T-helper 2 cell treated with Interferon-gamma antibody and Interleukin-4, amounts not matched to agents 5 μg/mL and 100 μg/mL, for 36 hours (primary cell): Measurements from ENCODE around the gene IDS.
"Not testable (repeated sequence)": the region's sequence is repeated elsewhere in the genome, so short reads cannot be mapped to it uniquely, and the experiment has no call there.

Experiments
- DNase-seq: peaks from one replicate; pipeline ENCODE4 v3.0.0; 2021; ENCODE audit warnings: low spot score
- H3K27ac Mint-ChIP-seq: one replicate; pipeline ENCODE4 v1.8.0; 2021; ENCODE audit warnings: mild to moderate bottlenecking, mixed read lengths
- H3K27me3 Mint-ChIP-seq: one replicate; pipeline ENCODE4 v1.8.0; 2021; ENCODE audit warnings: low read depth, mixed read lengths
- H3K36me3 Mint-ChIP-seq: one replicate; pipeline ENCODE4 v1.8.0; 2021; ENCODE audit warnings: low read depth, mixed read lengths
- H3K4me1 Mint-ChIP-seq: one replicate; pipeline ENCODE4 v1.8.0; 2021; ENCODE audit warnings: low read depth, mixed read lengths
- H3K4me3 Mint-ChIP-seq: one replicate; pipeline ENCODE4 v1.8.0; 2022; ENCODE audit warnings: mild to moderate bottlenecking, moderate library complexity, mixed read lengths
- H3K9me3 Mint-ChIP-seq: one replicate; pipeline ENCODE4 v1.8.0; 2021; ENCODE audit warnings: mixed read lengths

IDS gene, protein sequence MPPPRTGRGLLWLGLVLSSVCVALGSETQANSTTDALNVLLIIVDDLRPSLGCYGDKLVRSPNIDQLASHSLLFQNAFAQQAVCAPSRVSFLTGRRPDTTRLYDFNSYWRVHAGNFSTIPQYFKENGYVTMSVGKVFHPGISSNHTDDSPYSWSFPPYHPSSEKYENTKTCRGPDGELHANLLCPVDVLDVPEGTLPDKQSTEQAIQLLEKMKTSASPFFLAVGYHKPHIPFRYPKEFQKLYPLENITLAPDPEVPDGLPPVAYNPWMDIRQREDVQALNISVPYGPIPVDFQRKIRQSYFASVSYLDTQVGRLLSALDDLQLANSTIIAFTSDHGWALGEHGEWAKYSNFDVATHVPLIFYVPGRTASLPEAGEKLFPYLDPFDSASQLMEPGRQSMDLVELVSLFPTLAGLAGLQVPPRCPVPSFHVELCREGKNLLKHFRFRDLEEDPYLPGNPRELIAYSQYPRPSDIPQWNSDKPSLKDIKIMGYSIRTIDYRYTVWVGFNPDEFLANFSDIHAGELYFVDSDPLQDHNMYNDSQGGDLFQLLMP

GRCh38 chrX:149504915-149505651 is at the start of gene IDS:
Gene IDS, minus strand, starts transcription at chrX:149505306. Its CDS starts 169 bp downstream, at chrX:149505137.
- Mint-ChIP-seq H3K4me1 (peaks cover 31% of the 10 kb centered on the region), H3K9me3 (no peaks in the 10 kb centered on the region), H3K27ac (peak within 1 kb of the TSS; percentile 100), H3K4me3 (peak within 1 kb of the TSS; percentile 96), H3K36me3 (peaks cover 13% of the 10 kb centered on the region), H3K27me3 (peaks cover 3% of the 10 kb centered on the region)
- DNase-seq = peak; percentile 86

GRCh38 chrX:149551939-149552248 is 46.8 kb upstream of the IDS start:
- H3K4me3 Mint-ChIP-seq, H3K27ac Mint-ChIP-seq, H3K9me3 Mint-ChIP-seq, H3K27me3 Mint-ChIP-seq, H3K36me3 Mint-ChIP-seq, DNase-seq, H3K4me1 Mint-ChIP-seq: not testable (repeated sequence)

DNA sequence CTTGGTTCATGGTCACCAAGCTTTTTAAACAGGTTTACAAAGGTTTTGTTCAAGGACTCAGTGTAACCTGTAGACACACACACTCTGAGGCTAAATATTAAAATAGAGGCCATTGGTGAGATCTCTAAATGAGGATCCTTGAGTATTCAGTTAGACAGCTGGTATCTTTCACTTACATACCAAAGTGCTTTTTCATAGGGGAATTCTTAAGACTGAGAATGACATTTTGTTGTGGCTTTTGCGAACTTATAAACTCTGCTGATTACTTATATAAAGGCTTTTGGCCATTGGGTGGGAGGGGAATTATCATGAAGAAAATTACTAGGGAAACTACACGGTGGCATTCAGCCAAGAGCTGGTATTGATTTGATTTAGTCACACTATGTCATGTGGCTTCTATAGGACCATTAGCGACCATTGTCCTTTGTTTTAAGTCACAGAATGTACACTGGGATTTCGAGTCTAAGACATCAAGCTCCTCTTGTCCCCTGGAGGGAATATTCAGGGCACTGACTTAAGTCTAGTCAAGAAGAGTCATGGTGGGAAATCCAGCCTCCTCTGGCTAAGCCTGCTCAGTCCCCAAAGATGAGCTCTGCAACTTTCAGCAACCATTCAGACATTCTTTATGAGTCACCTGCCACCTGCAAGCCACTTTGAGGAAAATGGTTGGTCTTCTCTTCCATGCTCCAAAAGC is 46.3 kb upstream of the IDS start:
- H3K27me3 Mint-ChIP-seq, H3K36me3 Mint-ChIP-seq, H3K4me1 Mint-ChIP-seq, H3K4me3 Mint-ChIP-seq, DNase-seq, H3K9me3 Mint-ChIP-seq, H3K27ac Mint-ChIP-seq: not testable (repeated sequence)

GRCh38 chrX:149550454-149550853 is 45.3 kb upstream of the IDS start:
- H3K4me3 Mint-ChIP-seq, H3K27me3 Mint-ChIP-seq, DNase-seq, H3K9me3 Mint-ChIP-seq, H3K4me1 Mint-ChIP-seq, H3K36me3 Mint-ChIP-seq: not testable (repeated sequence)
- peak overlapping the region; percentile 52 for H3K27ac Mint-ChIP-seq

- not testable (repeated sequence) for H3K4me1 Mint-ChIP-seq, H3K4me3 Mint-ChIP-seq
These were observed 44.6 kb upstream of the IDS start, which contains the start of gene HSFX3 for GRCh38 chrX:149549701-149550100. Gene HSFX3, minus strand, starts transcription at chrX:149549924. Its CDS starts 72 bp downstream, at chrX:149549852.

GRCh38 chrX:149547782-149548181 is 42.7 kb upstream of the IDS start:
- H3K9me3 Mint-ChIP-seq, DNase-seq, H3K27me3 Mint-ChIP-seq, H3K27ac Mint-ChIP-seq, H3K4me3 Mint-ChIP-seq, H3K36me3 Mint-ChIP-seq, H3K4me1 Mint-ChIP-seq: not testable (repeated sequence)

More at GRCh38 chrX:149549701-149550100, 44.6 kb upstream of the IDS start, which contains the start of gene HSFX3:
- H3K36me3 Mint-ChIP-seq, H3K9me3 Mint-ChIP-seq, H3K27me3 Mint-ChIP-seq, DNase-seq: not testable (repeated sequence)
- H3K27ac Mint-ChIP-seq = peak within 1 kb of the TSS; percentile 52

DNA sequence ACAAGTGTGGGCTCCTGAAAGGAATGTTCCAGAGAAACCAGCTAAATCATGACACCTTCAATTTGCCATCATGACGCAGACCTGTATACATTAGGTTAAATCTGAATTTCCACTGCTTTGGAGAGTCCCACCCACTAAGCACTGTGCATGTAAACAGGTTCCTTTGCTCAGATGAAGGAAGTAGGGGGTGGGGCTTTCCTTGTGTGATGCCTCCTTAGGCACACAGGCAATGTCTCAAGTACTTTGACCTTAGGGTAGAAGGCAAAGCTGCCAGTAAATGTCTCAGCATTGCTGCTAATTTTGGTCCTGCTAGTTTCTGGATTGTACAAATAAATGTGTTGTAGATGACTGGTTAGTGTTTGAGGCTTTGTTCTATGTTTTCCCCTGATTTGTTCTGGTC is 41.9 kb upstream of the IDS start:
- H3K9me3 Mint-ChIP-seq, H3K27me3 Mint-ChIP-seq, H3K4me1 Mint-ChIP-seq, H3K4me3 Mint-ChIP-seq, H3K36me3 Mint-ChIP-seq, H3K27ac Mint-ChIP-seq, DNase-seq: not testable (repeated sequence)

DNA sequence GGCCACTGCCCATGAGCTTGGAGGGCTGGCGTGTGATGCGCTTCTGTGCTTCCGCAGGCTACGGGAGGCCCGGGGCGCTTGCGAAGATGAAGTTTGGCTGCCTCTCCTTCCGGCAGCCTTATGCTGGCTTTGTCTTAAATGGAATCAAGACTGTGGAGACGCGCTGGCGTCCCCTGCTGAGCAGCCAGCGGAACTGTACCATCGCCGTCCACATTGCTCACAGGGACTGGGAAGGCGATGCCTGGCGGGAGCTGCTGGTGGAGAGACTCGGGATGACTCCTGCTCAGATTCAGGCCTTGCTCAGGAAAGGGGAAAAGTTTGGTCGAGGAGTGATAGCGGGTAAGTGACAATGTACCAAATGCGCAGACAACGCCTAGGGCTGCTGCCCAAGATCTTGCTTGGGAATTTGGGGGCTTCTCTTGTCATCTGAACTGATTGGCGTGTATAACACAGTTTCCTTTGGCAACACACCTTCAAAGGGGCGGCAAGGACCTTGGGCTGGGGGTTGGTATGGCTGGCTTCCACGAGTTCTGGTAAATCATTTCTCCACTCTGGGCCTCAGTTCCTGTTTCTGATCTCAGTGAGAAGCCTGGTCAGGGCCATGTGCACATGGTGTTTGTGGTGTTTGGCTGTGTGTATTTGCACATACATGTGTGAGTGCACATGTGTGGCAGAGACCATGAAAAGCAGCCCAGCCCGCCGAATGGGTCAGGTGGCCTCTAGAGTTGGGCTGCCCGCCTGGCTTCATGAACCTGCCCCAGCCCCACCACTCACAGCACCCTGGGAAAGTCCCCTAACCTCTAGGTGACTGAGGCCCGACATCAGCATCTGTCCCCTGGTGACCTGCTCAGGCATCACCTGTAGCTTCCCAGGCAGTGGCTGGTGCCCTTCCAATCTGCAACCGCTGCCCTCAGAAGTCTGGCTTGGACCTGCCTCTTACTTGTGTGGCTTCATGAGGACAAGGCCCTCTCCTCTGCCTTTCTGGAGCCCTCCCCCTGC is 40.7 kb upstream of the IDS start:
- DNase-seq, H3K27me3 Mint-ChIP-seq, H3K9me3 Mint-ChIP-seq, H3K36me3 Mint-ChIP-seq, H3K27ac Mint-ChIP-seq, H3K4me3 Mint-ChIP-seq, H3K4me1 Mint-ChIP-seq: not testable (repeated sequence)

- no peak for DNase-seq
- peaks cover 1% of the 10 kb centered on the region for H3K4me1 Mint-ChIP-seq
- H3K27me3 Mint-ChIP-seq = no peaks in the 10 kb centered on the region
- H3K4me3 Mint-ChIP-seq = peak overlapping the region; percentile 100
- H3K36me3 Mint-ChIP-seq = peaks cover 2% of the 10 kb centered on the region
- peak overlapping the region; percentile 100 for H3K27ac Mint-ChIP-seq
- no peaks in the 10 kb centered on the region for H3K9me3 Mint-ChIP-seq
These were observed 36.5 kb upstream of the IDS start for GRCh38 chrX:149541521-149542047.

GRCh38 chrX:149540621-149541520 is 35.8 kb upstream of the IDS start, which contains the start of gene EOLA1:
Gene EOLA1, plus strand, starts transcription at chrX:149541012. Its CDS starts 4,619 bp downstream, at chrX:149545631.
- Mint-ChIP-seq H3K4me1 (peaks cover 1% of the 10 kb centered on the region), H3K27ac (peak within 1 kb of the TSS; percentile 100), H3K4me3 (peak within 1 kb of the TSS; percentile 100), H3K27me3 (no peaks in the 10 kb centered on the region), H3K9me3 (no peaks in the 10 kb centered on the region), H3K36me3 (peaks cover 6% of the 10 kb centered on the region)
- peak; percentile 80 for DNase-seq

DNA sequence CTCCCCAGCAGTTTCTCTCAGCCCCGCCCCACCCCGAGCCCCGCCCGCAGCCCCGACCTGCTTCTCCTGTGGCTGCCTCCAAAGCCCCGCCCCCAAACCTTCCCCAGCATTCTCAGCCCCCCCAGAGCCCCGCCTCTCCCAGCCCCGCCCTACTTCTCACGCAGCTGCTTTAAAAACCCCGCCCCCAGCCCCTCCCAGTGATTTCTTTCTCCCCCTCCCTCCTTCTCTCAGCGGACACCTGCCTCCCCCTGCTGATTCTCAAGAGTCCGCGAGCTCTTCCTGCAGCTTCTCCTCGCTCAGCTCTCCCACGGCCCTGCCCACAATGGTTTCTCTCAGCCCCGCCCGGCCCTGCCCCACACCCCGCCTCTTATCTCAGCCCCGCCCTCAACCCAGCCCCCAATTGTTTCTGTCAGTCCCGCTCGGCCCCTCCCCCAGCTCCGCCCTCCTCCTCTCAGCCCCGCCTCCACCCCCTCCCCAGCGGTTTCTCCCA is 35.1 kb upstream of the IDS start:
- H3K4me1 Mint-ChIP-seq = peaks cover 1% of the 10 kb centered on the region
- H3K27ac Mint-ChIP-seq = peak overlapping the region; percentile 100
- no peaks in the 10 kb centered on the region for H3K27me3 Mint-ChIP-seq
- peak; percentile 73 for DNase-seq
- peaks cover 6% of the 10 kb centered on the region for H3K36me3 Mint-ChIP-seq
- no peaks in the 10 kb centered on the region for H3K9me3 Mint-ChIP-seq
- H3K4me3 Mint-ChIP-seq = peak overlapping the region; percentile 100
